Cardiac fibroblast (primary cell): ENCODE data around the gene CPSF4.

Source experiments
- DNase-seq, 2 donors: peaks; one replicate each; pipeline versions ENCODE4 v3.0.0 to v3.0.0-alpha.2; 2010; ENCODE audit warnings: low read depth in 2 of 2
- H3K4me3 ChIP-seq, 2 donors: replicated peaks in 1 of 2; 1 replicate in 1 of 2; 2 replicates in 1 of 2; pipeline ENCODE4 v1.5.1; 2011; ENCODE audit warnings: low read depth in 2 of 2, low read length in 2 of 2, mild to moderate bottlenecking in 2 of 2, moderate library complexity in 1 of 2
- TF ChIP-seq, protein P1 (sequence below): IDR thresholded peaks from one replicate; pipeline ENCODE4 v1.5.1; 2011; ENCODE audit warnings: low read depth, mild to moderate bottlenecking, low read length, inconsistent platforms

The CPSF4 gene

GRCh38 chr7:99447943-99448342 is 9.2 kb downstream of the CPSF4 start:
- DNase-seq = no peak
- H3K4me3 ChIP-seq = no peak overlapping the region
- TF ChIP-seq, protein P1, sequence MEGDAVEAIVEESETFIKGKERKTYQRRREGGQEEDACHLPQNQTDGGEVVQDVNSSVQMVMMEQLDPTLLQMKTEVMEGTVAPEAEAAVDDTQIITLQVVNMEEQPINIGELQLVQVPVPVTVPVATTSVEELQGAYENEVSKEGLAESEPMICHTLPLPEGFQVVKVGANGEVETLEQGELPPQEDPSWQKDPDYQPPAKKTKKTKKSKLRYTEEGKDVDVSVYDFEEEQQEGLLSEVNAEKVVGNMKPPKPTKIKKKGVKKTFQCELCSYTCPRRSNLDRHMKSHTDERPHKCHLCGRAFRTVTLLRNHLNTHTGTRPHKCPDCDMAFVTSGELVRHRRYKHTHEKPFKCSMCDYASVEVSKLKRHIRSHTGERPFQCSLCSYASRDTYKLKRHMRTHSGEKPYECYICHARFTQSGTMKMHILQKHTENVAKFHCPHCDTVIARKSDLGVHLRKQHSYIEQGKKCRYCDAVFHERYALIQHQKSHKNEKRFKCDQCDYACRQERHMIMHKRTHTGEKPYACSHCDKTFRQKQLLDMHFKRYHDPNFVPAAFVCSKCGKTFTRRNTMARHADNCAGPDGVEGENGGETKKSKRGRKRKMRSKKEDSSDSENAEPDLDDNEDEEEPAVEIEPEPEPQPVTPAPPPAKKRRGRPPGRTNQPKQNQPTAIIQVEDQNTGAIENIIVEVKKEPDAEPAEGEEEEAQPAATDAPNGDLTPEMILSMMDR = no peak

DNA sequence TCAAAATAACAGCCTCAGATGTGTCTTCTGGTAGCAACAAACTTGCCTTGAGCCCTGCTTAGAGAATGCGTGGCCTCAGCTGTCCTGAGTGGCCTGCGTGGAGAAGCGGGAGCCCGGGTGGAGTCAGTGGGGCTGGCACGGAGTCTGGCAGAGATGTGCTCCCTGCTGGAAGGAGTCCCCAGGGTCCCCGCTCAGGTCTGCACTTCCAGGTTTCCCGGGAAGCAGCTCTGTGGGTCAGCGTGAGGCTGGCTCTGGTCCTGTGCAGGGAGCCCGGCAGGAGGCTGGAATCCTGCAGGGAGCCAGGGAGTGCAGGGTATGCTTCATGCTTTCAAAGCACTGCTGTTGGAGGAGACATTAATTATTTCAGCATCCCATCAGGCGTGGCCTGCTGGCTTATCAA is 10.1 kb downstream of the CPSF4 start:
- DNase-seq = no peak
- TF ChIP-seq, protein P1 = no peak
- H3K4me3 ChIP-seq = no peak overlapping the region

DNA sequence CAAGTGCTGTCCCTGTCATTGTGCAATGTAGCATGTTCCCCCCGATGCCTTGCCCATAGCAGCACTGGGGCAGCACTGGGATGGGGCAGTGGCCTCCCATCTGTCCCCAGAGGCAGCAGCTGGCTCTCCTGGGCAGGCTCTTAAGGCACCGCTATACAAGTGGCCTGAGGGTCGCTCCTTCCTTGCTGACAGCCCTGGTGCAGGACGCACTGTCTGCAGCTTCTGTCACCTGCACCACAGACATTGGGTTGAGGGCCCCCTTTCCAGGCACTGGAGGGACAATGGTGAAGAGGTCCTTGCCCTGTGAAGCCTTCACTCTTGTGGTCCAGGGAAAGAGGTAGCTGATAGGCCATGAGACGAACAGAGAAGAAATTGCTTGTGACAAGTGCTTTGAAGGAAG is 10.6 kb downstream of the CPSF4 start:
- TF ChIP-seq, protein P1 = no peak

GRCh38 chr7:99451936-99452335 is 13.2 kb downstream of the CPSF4 start:
- no peak for DNase-seq
- TF ChIP-seq, protein P1 = no peak
- no peak overlapping the region for H3K4me3 ChIP-seq

More for the DNA sequence above, 10.6 kb downstream of the CPSF4 start:
- DNase-seq = no peak
- H3K4me3 ChIP-seq = no peak overlapping the region

GRCh38 chr7:99452541-99452940 is 13.8 kb downstream of the CPSF4 start:
- no peak overlapping the region for H3K4me3 ChIP-seq
- TF ChIP-seq, protein P1 = no peak
- DNase-seq = no peak

DNA sequence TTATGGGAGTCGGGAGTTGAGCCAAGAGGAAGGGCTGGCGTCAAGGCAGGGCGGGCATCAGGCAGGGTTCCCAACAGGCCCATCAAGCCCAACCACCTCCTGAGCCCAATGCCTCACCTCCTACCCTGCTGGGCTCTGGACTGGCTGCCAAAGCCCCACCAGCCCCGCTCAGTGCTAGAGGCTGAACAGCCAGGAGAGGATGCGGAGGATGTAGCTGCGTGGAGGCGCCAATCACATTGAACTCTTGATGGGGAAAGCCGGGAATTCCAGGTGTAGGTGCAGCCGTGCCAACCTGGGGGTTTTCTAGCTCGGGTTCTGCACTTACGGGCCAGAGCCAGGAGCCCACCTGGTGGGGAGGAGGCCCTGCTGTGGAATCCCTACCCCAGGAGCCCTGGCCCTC is 14.4 kb downstream of the CPSF4 start:
- no peak for DNase-seq
- H3K4me3 ChIP-seq = no peak overlapping the region
- TF ChIP-seq, protein P1 = no peak

DNA sequence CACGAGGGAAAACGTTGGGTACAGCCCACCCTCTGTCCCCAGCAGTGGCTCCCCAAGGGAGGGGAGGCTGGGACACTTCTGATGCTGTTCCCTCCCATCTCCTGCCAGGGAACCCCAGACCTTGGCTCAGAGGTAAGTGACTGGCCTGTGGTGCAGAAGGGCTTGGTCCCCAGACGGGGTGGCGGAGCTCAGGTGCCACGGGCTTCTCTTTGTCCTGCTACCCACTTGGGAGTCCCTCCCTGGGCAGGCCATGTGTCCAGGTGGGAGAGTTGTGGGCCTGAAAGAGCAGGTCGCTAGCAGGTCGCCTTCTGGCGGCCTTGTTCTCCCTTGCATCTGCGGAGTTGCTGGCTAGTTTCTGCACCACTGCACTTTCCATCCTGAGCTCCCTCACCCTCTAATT is 17.1 kb downstream of the CPSF4 start:
- H3K4me3 ChIP-seq = no peak overlapping the region
- TF ChIP-seq, protein P1 = no peak
- no peak for DNase-seq
